Lung (tissue), 12 donors: ENCODE measurements around the gene SCRN1. TPM values are rescaled to one million over a fixed set of nuclear protein-coding genes. Genes with fewer than 3 reads are reported as not detected.
A peak's percentile ranks its signal among the peaks of the same experiment; 100 is the strongest.

Source experiments
- ATAC-seq: fragments of 200-7000 bp; cut with Tn5 transposase; one replicate; pipeline ENCODE4 v1.9.1; 2020; ENCODE audit warnings: moderate number of reproducible peaks; ENCODE audit not compliant: insufficient read depth, low FRiP score
- DNase-seq, 3 donors: peaks; one replicate each; pipeline ENCODE4 v3.0.0-alpha.2; 2013 to 2017
- H3K27ac ChIP-seq, 2 donors: one replicate each; pipeline ENCODE4 v1.5.1; 2013; ENCODE audit warnings: mild to moderate bottlenecking in 2 of 2, moderate library complexity in 2 of 2, control low read depth in 1 of 2, inconsistent platforms in 1 of 2, low read depth in 1 of 2, low read length in 1 of 2
- H3K27me3 ChIP-seq, 3 donors: one replicate each; pipeline ENCODE4 v1.5.1; 2013; ENCODE audit warnings: low read length in 2 of 3; ENCODE audit not compliant: control insufficient read depth in 3 of 3, insufficient read depth in 3 of 3
- H3K36me3 ChIP-seq, 4 donors: one replicate each; pipeline ENCODE4 v1.5.1; 2013; ENCODE audit warnings: low read length in 4 of 4, mild to moderate bottlenecking in 1 of 4, moderate library complexity in 1 of 4; ENCODE audit not compliant: control insufficient read depth in 4 of 4, insufficient read depth in 4 of 4
- H3K4me1 ChIP-seq, 5 donors: one replicate each; pipeline ENCODE4 v1.5.1; 2013; ENCODE audit warnings: low read length in 5 of 5, mild to moderate bottlenecking in 2 of 5, moderate library complexity in 1 of 5; ENCODE audit not compliant: control insufficient read depth in 5 of 5, insufficient read depth in 5 of 5
- H3K4me3 ChIP-seq: one replicate; pipeline ENCODE4 v1.5.1; 2013; ENCODE audit warnings: mild to moderate bottlenecking, control low read depth, moderate library complexity
- H3K9ac ChIP-seq, 2 donors: one replicate each; pipeline ENCODE4 v1.5.1; 2013; ENCODE audit warnings: low read length in 2 of 2, control low read depth in 1 of 2; ENCODE audit not compliant: insufficient read depth in 1 of 2
- H3K9me3 ChIP-seq, 4 donors: one replicate each; pipeline ENCODE4 v1.5.1; 2013; ENCODE audit warnings: low read length in 3 of 4, mild to moderate bottlenecking in 1 of 4, moderate library complexity in 1 of 4; ENCODE audit not compliant: control insufficient read depth in 4 of 4, insufficient read depth in 3 of 4
- CTCF ChIP-seq: IDR thresholded peaks from 2 replicates; pipeline ENCODE4 v1.5.1; 2012; ENCODE audit warnings: mild to moderate bottlenecking; ENCODE audit errors: control extremely low read depth, extremely low read depth
- WGBS, 2 donors: extraction: QIAGEN DNeasy Blood & Tissue Kit; methylation state at CpG; one replicate each; pipeline ENCODE4 v1.1.7; 2013; 5-methylcytosine and 5-hydroxymethylcytosine counted together
- polyA plus RNA-seq, 2 donors: library from polyadenylated mRNA; stranded (reverse); fragments of 200-250 nt; gene quantifications; one replicate each; pipeline ENCODE4 v1.2.1, GENCODE V29; 2013
- total RNA-seq, 2 donors: library from RNA; depleted of rRNA in 1 of 2; stranded (reverse); fragments of >200 nt in 1 of 2; gene quantifications; one replicate each; pipeline ENCODE4 v1.2.1, GENCODE V29; 2014 to 2021
- donor health status: control.
- donor health status: control.
- donor health status: Bipolar disorder and iron deficiency.
- donor health status: healthy.
- donor health status: DM: yes; HTN: yes; CAD: no.

Gene SCRN1
- total and polyA plus RNA-seq, 4 donors: 5.5 to 32.3 (median 20.2) TPM

- no peaks in the 10 kb centered on the region for H3K27me3 ChIP-seq
- peak; percentile 26 to 34 (median 27) for DNase-seq
- H3K9me3 ChIP-seq: peaks cover 0 to 3% (median 0%) of the 10 kb centered on the region in 4 donors
- peak; percentile 11 for TF ChIP-seq CTCF
- ATAC-seq: no peak
- no peak overlapping the region for H3K27ac ChIP-seq
- 72 to 82% methylated on average over 5 of the region's 5 CpGs for WGBS, 2 donors
- H3K4me1 ChIP-seq: peaks cover 0 to 8% (median 0%) of the 10 kb centered on the region in 5 donors
- no peak overlapping the region for H3K4me3 ChIP-seq
- peaks cover 0 to 54% (median 16%) of the 10 kb centered on the region in 4 donors for H3K36me3 ChIP-seq
- no peak overlapping the region for H3K9ac ChIP-seq
These were observed 43.0 kb downstream of the SCRN1 start for GRCh38 chr7:29946428-29947186.

GRCh38 chr7:29945259-29945809, 44.3 kb downstream of the SCRN1 start:
- DNase-seq (no peak), ATAC-seq (no peak)
- Histone ChIP-seq H3K9ac (no peak overlapping the region), H3K4me1 (peaks cover 0 to 8% (median 0%) of the 10 kb centered on the region in 5 donors), H3K27ac (no peak overlapping the region), H3K9me3 (no peaks in the 10 kb centered on the region), H3K4me3 (no peak overlapping the region), H3K27me3 (no peaks in the 10 kb centered on the region), H3K36me3 (peaks cover 0 to 44% (median 15%) of the 10 kb centered on the region in 4 donors)
- 87 to 94% methylated on average over 4 of the region's 4 CpGs for WGBS, 2 donors
- no peak for TF ChIP-seq CTCF

GRCh38 chr7:29940199-29940598, 49.4 kb downstream of the SCRN1 start:
- Histone ChIP-seq H3K4me3 (no peak overlapping the region), H3K36me3 (peaks cover 9 to 39% (median 25%) of the 10 kb centered on the region in 4 donors), H3K27me3 (no peaks in the 10 kb centered on the region), H3K9me3 (no peaks in the 10 kb centered on the region), H3K27ac (no peak overlapping the region), H3K9ac (no peak overlapping the region), H3K4me1 (no peaks in the 10 kb centered on the region)
- DNase-seq (no peak), ATAC-seq (no peak)
- no peak for TF ChIP-seq CTCF
- WGBS, 2 donors: 95 to 98% methylated on average over 2 of the region's 2 CpGs
